AG09309 (cell line): Measurements from ENCODE around the gene SYTL3.

ENCODE experiments used
- DNase-seq: peaks from one replicate; pipeline ENCODE4 v3.0.0-alpha.2; 2010; ENCODE audit warnings: low read depth
- H3K4me3 ChIP-seq: 2 replicates; pipeline ENCODE4 v1.5.1; 2011; ENCODE audit warnings: mild to moderate bottlenecking, low read depth, low read length, moderate library complexity; ENCODE audit not compliant: control insufficient read depth
- TF ChIP-seq, protein P1 (sequence below): IDR thresholded peaks from 2 replicates; pipeline ENCODE4 v1.5.1; 2011; ENCODE audit warnings: mild to moderate bottlenecking, low read depth, low read length, inconsistent platforms; ENCODE audit not compliant: insufficient read depth, control insufficient read depth; ENCODE audit errors: missing control alignments

The SYTL3 gene

DNA sequence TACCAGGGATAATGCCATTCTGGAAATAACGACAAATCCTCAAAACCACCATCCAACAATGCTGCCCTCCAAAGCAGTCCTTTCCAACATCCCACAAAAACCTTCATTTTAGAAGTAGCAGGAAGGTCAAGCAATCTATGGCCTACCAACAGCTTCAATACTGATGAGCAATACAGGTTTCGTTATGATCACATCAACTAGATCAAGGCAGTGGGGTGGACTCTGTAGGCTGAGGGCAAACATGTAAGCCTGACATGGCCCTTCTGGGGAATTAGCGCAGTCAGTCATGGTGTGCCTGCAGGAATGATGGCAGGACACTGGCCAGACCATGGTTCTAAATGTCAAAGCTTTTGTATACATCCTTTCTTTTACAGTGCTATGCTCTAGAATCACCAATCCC lies 127.7 kb downstream of the SYTL3 start:
- TF ChIP-seq, protein P1, sequence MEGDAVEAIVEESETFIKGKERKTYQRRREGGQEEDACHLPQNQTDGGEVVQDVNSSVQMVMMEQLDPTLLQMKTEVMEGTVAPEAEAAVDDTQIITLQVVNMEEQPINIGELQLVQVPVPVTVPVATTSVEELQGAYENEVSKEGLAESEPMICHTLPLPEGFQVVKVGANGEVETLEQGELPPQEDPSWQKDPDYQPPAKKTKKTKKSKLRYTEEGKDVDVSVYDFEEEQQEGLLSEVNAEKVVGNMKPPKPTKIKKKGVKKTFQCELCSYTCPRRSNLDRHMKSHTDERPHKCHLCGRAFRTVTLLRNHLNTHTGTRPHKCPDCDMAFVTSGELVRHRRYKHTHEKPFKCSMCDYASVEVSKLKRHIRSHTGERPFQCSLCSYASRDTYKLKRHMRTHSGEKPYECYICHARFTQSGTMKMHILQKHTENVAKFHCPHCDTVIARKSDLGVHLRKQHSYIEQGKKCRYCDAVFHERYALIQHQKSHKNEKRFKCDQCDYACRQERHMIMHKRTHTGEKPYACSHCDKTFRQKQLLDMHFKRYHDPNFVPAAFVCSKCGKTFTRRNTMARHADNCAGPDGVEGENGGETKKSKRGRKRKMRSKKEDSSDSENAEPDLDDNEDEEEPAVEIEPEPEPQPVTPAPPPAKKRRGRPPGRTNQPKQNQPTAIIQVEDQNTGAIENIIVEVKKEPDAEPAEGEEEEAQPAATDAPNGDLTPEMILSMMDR = no peak
- no peak for DNase-seq
- no peak overlapping the region for H3K4me3 ChIP-seq

DNA sequence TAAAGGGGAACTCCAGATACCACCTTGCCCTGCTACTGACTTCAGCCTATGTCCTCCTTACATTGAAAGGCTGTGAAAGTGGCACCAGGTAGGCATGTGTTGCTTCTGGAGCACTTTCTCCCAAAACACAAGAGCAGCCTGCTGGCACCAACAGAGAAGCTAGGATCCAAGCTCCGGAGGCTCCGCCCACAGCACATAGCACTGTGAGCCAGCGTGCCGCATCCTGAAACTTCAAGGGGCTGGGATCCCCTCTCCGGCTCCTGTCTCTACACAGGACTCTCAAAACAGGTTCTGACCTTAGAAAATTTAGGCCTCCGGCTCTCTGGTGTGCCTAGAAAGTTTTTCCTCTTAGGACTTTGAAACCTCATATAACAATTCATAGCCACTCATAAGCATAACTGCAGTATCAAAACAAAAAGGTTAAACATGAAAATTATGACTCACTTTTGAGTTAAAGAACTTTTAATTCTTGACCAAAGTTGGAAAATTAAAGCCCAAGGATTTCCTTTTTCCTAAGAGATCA lies 128.2 kb downstream of the SYTL3 start:
- no peak for DNase-seq
- TF ChIP-seq, protein P1 = no peak
- H3K4me3 ChIP-seq = no peak overlapping the region

DNA sequence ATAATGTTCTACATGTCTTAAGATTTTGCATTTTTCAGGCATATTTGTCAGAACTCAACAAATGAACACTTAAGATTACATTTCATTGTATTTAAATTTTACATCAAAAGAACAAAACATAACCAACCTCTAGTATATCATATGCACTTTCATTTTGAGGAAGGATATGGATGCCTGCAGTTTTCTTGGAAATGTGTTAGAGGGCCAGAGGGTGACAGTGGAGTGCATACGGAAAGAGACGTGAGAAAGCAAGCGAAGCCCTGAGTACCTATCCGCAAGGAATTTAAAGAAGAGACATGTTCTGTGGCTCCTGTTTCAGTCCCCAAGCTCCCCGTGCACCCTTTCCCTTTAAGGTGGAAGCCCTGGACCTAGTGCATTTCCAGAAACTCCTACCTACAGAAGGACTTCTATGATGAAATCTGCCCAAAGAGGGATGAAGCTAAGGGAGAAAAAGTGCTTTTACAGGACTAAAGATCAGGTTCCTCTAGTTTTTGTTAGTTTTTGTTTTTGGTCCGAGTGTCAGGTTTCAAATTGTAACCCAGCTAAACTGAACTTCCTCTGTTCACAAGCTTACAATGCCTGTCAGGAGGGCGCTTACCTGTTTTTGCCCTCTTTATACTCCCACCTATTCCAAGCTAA lies 130.5 kb downstream of the SYTL3 start:
- DNase-seq = no peak
- TF ChIP-seq, protein P1 = no peak
- no peak overlapping the region for H3K4me3 ChIP-seq

DNA sequence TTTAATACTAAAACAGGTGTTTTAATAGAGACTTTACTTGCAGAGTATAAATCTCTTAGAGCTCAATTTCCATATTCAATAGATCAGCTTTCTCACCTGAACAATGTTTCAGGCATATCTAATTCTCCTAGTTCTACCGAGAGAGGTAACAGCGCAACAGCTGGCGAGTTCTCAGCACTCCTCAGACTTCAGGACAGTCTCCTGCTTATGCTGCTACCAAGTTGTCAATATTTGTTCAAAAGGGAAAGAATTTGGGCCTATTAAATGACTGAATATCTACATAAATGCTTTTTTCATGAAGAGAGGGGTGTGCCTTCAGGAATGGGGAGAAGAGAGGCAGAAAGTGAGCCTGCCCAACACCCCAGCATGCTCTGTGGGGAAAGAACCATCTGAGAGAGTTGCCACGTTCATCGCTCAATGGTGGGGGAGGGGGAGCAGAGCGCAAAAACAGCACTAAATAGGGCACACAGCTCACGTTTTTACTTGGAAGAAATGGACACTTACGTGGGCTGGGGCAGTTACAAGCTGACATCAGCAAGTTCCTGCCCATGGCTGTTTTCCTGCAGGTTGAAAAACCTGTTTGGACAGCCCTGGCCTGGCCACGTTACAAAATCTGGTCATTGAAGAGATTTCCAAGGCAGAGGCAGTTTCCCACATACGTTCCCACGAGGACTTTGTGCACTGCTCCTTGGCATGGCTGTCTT lies 131.3 kb downstream of the SYTL3 start:
- TF ChIP-seq, protein P1 = no peak
- no peak for DNase-seq
- no peak overlapping the region for H3K4me3 ChIP-seq

DNA sequence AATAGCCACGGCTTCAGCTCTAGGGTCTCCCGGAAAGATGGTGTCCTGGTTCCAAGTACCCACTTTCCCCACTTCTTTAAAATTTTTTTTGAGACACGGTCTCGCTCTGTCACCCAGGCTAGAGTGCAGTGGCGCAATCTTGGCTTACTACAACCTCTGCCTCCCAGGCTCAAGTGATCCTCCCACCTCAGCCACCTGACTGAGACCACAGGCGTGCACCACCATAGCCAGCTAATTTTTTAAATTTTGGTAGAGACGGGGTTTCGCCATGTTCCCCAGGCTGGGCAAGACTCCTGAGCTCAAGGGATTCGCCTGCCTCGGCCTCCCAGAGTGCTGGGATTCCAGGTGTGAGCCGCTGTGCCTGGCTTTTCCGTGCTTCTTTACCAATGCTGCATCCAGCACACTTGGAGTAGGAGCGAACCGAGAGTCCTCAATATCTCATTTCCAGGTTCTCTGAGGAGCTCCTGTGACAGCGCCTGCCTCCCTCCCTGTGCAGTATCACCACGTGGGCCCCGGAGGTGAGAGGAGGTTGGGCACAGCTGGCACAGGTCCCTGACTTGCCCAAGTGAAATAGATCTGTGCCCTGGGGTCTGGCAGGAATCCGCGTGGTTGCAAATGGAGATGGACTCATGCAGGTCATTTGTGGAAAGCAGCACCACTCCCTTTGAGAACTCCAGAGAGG lies 132.0 kb downstream of the SYTL3 start:
- TF ChIP-seq, protein P1 = no peak
- DNase-seq = no peak
- H3K4me3 ChIP-seq = no peak overlapping the region

DNA sequence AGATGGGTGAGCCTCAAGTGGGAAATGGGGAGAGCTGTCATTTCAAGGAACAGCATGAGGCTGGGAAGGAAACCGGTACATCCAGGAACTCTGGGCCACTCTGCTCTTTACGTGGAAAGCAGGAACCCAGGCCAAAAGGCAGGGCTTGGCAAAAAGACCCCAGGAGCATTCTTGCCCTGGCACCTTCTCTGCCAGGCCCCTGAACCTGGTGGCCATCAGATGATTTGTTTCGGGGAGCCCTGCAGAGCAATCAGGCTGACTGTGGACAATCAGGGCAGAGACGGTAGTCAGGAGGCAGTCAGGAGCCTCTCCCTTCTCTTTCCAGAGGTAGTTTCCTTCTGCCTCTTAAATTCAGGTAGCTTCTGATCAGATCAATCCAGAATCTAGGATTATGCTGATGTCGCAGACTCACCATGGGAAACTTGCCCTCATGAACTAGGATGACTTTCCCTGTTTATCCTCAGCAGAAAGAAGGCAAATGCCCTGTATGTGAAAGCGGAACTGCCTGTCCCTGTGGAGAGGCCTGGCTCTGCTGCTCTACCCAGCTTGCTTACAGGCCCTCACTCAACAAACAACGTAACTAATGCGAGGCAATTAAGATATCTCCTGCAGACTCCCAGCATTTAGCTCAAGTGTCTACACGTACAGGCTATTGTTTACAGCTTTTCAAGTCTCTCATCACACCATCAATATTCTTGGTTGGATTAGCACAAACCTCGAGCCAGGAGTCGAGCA lies 132.7 kb downstream of the SYTL3 start:
- H3K4me3 ChIP-seq = no peak overlapping the region
- DNase-seq = no peak
- TF ChIP-seq, protein P1 = no peak
